Breast epithelium (tissue), 3 donors: ENCODE data around the gene DPH7.

Experiments
- CTCF ChIP-seq, 3 donors: fragments of 450-650 bp; IDR thresholded peaks; one replicate each; pipeline ENCODE4 v1.5.1; 2016 to 2017; ENCODE audit warnings: antibody characterized with exemption in 3 of 3, mild to moderate bottlenecking in 3 of 3, moderate library complexity in 3 of 3
- POLR2AphosphoS5 ChIP-seq, 3 donors: sonication (generic); formaldehyde crosslinking; IDR thresholded peaks; one replicate each; pipeline ENCODE4 v1.6.1; 2017; ENCODE audit warnings: antibody characterized with exemption in 3 of 3

- no peak for TF ChIP-seq CTCF (IDR thresholded peaks at IDR 0.05)
- TF ChIP-seq POLR2AphosphoS5 (IDR thresholded peaks at IDR 0.05): no peak
Observed at GRCh38 chr9:137516144-137516917, 62.4 kb downstream of the DPH7 start.
